ENCODE data around the gene ZNF786. TPM values are rescaled to one million over a fixed set of nuclear protein-coding genes. Genes with fewer than 3 reads are reported as not detected.

ZNF786 gene, protein sequence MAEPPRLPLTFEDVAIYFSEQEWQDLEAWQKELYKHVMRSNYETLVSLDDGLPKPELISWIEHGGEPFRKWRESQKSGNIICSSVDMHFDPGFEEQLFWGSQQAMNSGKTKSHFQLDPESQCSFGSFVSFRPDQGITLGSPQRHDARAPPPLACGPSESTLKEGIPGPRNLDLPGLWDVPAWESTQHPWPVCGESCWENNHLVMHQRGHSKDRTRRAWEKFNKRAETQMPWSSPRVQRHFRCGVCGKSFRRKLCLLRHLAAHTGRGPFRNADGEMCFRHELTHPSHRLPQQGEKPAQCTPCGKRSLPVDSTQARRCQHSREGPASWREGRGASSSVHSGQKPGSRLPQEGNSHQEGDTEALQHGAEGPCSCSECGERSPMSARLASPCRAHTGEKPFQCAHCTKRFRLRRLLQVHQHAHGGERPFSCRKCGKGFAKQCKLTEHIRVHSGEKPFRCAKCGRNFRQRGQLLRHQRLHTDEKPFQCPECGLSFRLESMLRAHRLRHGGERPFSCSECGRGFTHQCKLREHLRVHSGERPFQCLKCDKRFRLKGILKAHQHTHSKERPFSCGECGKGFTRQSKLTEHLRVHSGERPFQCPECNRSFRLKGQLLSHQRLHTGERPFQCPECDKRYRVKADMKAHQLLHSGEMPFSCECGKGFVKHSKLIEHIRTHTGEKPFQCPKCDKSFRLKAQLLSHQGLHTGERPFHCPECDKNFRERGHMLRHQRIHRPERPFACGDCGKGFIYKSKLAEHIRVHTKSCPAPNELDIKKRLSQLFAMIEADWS
- total RNA-seq: 10 to 100 TPM in 1 of 2 donors, 1 to 10 TPM in 1; 9.3 to 12.8 TPM

GRCh38 chr7:149090397-149091195, at the start of gene ZNF786:
ZNF786 (minus strand) TSS chr7:149090718; CDS start chr7:149090640, 78 bp downstream.
- peak; percentile 48 for TF ChIP-seq POLR2AphosphoS5 (IDR thresholded peaks at IDR 0.05)
- TF ChIP-seq POLR2A (IDR thresholded peaks at IDR 0.05): peak; percentile 71
- peak; percentile 79 to 97 (median 92) for TF ChIP-seq CTCF (IDR thresholded peaks at IDR 0.05)
- H3K36me3 ChIP-seq: no peaks in the 10 kb centered on the region
- peak within 1 kb of the TSS; percentile 98 for H3K27ac ChIP-seq
- DNase-seq (ENCODE audit: low spot score): peak; percentile 81
- WGBS: under 1% methylated on average over 54 of the region's 77 CpGs
- peak within 1 kb of the TSS; percentile 85 to 95 for H3K4me3 ChIP-seq
- no peaks in the 10 kb centered on the region for H3K9me3 ChIP-seq
- H3K4me1 ChIP-seq (replicated peaks): no peaks in the 10 kb centered on the region
- intact Hi-C loops (cut with DNase I): loop anchor here (2.0 to 10.0 kb wide), 2 partner anchors 86 to 206 kb away; partner anchors contain the start of gene EZH2
- H3K27me3 ChIP-seq (replicated peaks; ENCODE audit: insufficient read depth): no peaks in the 10 kb centered on the region

- Histone ChIP-seq H3K27ac (no peak overlapping the region), H3K4me1 (replicated peaks) (no peaks in the 10 kb centered on the region), H3K27me3 (replicated peaks; ENCODE audit: insufficient read depth) (no peaks in the 10 kb centered on the region), H3K9me3 (no peaks in the 10 kb centered on the region), H3K4me3 (no peak overlapping the region), H3K36me3 (no peaks in the 10 kb centered on the region)
- WGBS: 95% methylated on average over 9 of the region's 9 CpGs
- TF ChIP-seq CTCF (IDR thresholded peaks at IDR 0.05) (no peak), POLR2A (IDR thresholded peaks at IDR 0.05) (no peak), POLR2AphosphoS5 (IDR thresholded peaks at IDR 0.05) (no peak)
- DNase-seq (ENCODE audit: low spot score): no peak
- intact Hi-C loops (cut with DNase I): no loop called here
These were observed 45.6 kb upstream of the ZNF786 start for GRCh38 chr7:149136118-149136517.

DNA sequence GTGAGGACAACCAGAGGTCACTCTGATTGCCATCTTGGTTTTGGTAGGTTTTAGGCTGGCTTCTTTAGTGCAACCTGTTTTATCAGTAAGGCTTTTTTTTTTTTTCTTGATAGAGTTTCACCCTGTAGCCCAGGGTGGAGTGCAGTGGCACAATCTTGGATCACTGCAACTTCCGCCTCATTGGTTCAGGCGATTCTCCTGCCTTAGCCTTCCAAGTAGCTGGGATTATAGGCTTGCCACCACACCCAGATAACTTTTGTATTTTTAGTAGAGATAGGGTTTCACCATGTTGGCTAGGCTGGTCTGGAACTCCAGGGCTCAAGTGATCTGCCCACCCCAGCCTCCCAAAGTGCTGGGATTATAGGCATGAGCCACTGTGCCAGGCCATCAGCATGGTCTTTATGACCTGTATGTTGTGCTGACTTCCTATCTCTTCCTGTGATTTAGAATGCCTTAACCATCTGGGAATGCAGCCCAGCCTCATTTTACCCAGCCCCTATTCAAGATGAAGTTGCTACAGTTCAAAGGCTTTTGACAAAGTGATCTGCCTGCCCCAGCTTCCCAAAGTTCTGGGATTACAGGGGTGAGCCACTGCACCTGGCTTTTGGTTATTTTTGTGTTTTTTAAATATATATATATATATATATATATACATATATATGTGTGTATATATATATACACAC, 42.7 kb upstream of the ZNF786 start:
- H3K9me3 ChIP-seq: no peaks in the 10 kb centered on the region
- no peak overlapping the region for H3K27ac ChIP-seq
- intact Hi-C loops (cut with DNase I): no loop called here
- no peaks in the 10 kb centered on the region for H3K27me3 ChIP-seq (replicated peaks; ENCODE audit: insufficient read depth)
- no peak overlapping the region for H3K4me3 ChIP-seq
- H3K36me3 ChIP-seq: no peaks in the 10 kb centered on the region
- DNase-seq (ENCODE audit: low spot score): no peak
- H3K4me1 ChIP-seq (replicated peaks): no peaks in the 10 kb centered on the region
- TF ChIP-seq POLR2A (IDR thresholded peaks at IDR 0.05) (no peak), CTCF (IDR thresholded peaks at IDR 0.05) (no peak), POLR2AphosphoS5 (IDR thresholded peaks at IDR 0.05) (no peak)
- 94% methylated on average over 2 of the region's 2 CpGs for WGBS

GRCh38 chr7:149130572-149131198, 40.2 kb upstream of the ZNF786 start:
- 87% methylated on average over 5 of the region's 5 CpGs for WGBS
- Histone ChIP-seq H3K9me3 (no peaks in the 10 kb centered on the region), H3K27me3 (replicated peaks; ENCODE audit: insufficient read depth) (no peaks in the 10 kb centered on the region), H3K27ac (no peak overlapping the region), H3K4me3 (no peak overlapping the region), H3K4me1 (replicated peaks) (no peaks in the 10 kb centered on the region), H3K36me3 (no peaks in the 10 kb centered on the region)
- DNase-seq (ENCODE audit: low spot score): no peak
- intact Hi-C loops (cut with DNase I): no loop called here
- TF ChIP-seq CTCF (IDR thresholded peaks at IDR 0.05) (no peak), POLR2A (IDR thresholded peaks at IDR 0.05) (no peak), POLR2AphosphoS5 (IDR thresholded peaks at IDR 0.05) (no peak)

Measured in prostate gland (tissue), 2 donors.